Activated CD4-positive, alpha-beta T cell treated with anti-CD3 and anti-CD28 coated beads, Interleukin-2, amount 50 U/mL, for 1 hour (primary cell): Measurements from ENCODE around the gene SMAD9.
"Not testable (repeated sequence)": the region's sequence is repeated elsewhere in the genome, so short reads cannot be mapped to it uniquely, and the experiment has no call there.

Experiments
- DNase-seq: peaks from one replicate; pipeline ENCODE4 v3.0.0-alpha.2; 2020

Gene SMAD9

DNA sequence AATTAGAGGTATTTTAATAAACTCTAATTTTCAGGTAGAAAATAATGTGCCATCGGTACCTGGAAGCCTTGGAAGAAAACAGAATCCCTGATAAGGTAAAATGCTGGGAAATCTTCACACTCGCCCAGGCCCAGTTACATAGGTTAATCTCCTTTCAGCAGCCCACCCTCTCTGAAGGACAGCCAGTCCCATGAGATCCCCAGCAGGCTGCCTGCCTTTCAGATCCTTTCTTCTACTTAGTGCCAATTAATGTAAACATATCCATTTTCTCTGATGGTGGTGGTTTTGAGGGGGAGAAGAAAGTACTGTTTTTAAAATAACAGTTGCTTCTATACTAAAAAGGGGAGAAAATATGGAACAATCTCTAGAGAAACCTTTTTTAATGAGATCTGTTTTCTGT is 12.2 kb downstream of the SMAD9 start:
- DNase-seq, result no peak

DNA sequence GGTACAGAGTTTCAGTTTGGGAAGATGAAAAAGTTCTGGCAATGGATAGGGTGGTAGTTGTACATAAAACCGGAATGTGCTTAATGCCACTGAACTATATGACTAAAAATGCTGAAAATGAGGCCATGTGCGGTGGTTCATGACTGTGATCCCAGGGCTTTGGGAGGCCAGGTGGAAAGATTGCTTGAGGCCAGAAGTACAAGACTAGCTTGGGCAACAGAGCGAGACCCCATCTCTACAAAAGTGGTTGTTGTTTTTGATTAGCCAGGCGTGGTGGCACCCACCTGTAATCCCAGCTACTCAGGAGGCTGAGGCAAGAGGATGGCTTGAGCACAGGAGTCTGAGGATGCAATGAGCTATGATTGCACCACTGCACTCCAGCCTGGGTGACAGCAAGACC is 12.8 kb downstream of the SMAD9 start:
- no peak for DNase-seq

DNA sequence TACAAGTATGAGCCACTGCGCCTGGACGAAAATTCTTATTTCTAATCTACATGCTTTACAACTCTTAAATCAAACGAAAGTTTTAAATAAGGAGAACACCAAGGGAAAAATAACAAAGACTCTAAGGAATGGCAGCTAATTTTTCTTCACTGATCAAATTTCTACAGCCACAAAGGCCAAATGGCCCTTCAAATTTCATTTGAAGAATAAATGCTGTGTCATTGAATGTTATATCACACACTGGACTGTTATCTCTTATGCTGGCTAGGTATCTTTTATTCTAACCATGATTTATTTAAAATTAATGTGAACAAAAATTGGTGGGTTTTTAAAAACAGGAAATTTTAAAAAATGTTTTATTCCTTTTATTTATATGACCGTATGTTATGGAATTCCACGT is 14.1 kb downstream of the SMAD9 start:
- DNase-seq, result no peak

DNA sequence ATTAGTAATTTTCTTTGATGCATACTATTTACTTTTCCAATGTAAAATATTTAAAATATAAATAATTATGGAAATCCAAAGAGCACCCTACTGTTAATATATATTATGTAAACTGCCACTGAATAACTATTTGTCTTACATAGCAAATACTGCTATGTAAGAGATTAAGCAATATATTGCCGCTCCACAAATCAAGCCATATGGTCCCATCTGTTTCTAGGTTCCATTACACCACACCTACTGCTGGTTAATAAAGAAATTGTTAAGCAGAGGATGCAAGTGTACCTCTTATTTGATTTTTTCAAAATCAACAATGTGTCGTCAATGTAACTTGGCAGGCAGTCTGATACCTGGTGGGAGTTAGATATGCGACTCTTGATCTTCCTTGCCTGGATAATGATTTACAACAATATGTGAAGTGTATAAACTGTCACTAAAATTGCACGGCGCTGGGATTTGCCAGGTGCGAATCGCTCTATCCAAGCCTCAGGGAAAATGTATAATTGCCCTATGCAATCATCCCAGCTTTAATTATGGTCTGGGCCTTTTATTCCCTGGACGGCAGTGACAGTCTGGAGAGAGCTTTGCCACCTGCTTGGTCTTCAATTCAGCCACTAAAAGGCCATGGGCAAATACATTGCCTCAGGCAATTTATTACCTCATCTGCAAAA is 16.0 kb downstream of the SMAD9 start:
- no peak for DNase-seq

DNA sequence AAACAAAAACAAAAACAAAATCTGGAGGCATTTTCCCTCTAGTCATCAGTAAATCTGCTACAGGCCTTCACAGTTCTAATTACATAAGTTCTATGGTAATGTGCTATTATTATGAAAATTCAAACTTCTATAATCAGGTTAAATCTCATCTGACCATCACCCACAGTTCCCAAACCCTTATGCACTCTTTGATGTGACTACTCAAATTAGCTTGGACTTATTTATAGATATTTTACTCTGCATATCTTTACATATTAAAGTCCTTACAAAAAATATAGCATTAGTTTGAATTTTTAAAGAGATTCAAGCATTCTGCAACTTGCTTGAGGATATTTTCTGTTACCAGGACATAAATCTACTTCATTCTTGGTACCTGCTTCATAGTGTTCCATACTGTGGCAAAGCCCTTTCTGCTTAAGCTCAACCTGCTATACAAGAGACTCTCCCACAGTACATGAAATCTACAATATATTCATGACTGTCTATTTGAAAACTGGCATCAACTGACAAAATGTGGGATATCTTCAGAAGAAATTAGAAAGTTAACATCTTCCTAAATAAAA is 22.9 kb downstream of the SMAD9 start:
- DNase-seq, result no peak

DNA sequence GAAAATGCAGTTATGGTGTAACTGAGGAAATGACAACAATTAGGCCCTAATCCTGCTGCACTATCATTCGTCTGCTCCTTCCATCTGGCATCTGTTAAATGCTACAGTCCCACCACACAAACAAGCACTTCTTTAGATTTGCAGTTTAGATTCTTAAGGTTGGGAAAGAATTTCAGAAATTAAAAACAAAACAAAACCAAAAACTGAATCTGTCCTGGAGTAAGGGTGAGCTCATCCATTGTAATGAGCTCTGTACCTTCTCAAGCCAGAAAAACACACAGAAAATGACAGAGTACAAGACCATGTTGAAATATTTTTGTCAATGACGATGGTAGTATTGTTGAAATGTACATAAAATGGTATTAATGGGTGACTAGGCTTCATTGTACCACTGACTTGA is 28.3 kb downstream of the SMAD9 start:
- DNase-seq, result no peak

DNA sequence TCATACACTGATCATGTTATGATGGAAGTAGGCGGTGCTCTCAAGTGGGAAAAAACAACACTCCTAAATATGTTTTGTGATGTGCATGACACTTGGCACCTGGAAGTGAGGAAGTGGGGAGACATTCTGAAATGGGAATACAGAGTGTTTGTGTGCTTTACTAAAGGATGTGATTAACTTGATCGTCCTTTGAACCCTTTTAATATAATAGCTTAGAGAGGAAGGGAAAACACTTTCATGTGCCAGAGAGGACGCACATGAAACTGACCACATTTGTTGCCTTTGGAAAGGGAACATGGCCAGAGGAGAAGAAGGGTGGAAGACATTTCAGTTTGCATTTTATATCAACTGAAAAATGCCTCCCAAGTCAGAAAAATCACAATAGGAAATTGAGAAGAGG is 31.4 kb downstream of the SMAD9 start:
- DNase-seq, result no peak

DNA sequence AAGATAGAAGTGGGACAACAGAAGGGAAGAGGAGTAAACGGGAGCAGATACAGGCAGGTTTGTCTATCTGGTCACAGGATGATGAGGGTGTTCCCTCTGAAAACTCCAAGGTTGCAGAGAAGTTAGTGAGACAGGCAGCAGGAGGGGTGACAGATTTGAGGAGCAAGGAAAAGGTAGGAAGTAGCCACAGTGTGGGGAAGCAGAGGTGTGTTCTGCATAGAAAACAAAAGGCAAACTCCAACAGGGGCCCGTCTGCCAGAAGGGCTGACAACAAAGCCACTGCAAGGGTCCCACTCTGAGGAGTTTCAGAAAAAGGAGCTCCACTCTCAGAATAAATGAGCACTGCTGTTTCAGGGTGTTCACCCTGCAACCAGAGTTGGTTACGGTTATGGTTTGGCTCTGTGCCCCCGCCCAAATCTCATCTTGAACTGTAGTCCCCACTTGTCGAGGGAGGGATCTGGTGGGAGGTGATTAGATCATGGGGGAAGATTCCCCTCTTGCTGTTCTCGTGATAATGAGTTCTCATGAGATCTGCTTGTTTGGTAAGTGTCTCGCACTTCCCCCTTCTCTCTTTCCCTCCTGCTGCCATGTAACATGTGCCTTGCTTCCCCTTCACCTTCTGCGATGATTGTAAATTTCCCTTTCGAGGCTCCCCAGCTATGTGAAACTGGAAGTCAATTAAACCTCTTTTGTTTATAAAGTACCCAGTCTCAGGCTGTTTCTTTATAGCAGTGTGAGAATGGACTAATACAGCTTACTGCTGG is 32.1 kb downstream of the SMAD9 start:
- DNase-seq, result no peak

DNA sequence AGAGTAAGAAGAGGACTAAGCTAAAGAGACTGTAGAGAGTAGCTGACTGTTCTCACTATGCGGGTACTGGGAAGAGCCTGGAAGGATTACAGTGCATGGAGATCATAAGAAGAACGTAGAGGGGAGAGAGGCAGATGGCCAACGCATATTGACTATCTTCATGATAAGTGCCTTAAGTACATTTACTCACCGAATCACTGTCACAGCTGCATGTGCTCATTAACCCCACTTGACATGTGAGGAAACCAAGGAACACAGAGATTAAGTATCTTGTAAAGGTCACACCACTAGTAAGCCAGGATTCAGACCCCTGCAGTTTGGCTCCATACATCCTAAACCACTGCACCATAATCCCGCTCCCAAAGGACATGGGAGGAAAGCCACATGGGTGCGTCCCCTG is 34.1 kb downstream of the SMAD9 start:
- DNase-seq, result no peak

DNA sequence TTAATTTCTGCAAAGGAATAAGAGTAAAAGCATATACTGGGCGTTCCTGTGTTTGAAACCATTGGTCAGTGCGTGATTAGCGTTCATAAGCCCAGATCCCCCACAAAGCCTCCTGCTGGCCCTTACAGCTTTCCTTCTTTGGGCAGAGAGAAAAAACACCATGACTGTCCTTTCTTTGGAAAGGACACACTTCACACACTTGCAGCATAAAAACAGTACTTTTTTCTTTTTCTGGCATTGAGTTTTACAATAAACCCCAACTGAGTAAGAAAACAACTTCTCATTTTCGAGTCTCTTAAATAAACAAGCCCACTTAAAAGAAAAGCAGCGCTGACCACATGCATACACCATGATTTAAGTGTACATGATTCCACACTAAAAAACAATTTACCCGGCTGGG is 35.8 kb downstream of the SMAD9 start:
- no peak for DNase-seq

DNA sequence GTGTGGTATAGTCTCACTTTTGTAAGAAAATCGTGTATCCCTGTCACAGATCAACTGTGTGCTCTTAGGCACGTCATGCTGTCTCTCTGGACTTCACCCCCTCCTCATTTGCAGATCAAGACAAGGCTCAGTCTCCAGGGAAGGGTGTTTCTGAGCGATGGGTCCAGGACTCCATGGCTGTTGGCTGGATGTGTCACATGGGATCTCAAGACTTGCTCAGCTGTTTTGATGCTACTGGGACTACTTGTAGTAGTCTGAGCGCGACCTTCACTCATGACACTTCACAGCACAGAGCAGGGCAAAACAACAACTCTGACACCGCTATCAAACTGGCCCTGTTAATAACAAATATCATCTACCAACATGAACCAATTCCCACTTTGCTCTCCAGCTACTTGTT is 36.2 kb downstream of the SMAD9 start:
- no peak for DNase-seq

DNA sequence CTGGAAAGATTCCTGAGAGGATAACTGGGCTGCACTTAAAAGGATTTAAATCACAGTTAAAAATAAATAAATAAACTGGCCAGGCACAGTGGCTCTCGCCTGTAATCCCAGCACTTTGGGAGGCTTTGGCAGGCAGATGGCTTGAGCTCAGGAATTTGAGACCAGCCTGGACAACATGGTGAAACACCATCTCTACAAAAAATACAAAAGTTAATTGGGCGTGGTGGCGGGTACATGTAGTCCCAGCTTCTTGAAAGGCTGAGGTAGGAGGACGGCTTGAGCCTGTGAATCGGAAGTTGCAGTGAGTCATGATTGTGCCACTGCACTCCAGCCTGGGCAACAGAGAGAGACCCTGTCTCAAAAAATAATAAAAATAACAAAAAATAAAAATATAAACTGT is 36.6 kb downstream of the SMAD9 start:
- not testable (repeated sequence) for DNase-seq

DNA sequence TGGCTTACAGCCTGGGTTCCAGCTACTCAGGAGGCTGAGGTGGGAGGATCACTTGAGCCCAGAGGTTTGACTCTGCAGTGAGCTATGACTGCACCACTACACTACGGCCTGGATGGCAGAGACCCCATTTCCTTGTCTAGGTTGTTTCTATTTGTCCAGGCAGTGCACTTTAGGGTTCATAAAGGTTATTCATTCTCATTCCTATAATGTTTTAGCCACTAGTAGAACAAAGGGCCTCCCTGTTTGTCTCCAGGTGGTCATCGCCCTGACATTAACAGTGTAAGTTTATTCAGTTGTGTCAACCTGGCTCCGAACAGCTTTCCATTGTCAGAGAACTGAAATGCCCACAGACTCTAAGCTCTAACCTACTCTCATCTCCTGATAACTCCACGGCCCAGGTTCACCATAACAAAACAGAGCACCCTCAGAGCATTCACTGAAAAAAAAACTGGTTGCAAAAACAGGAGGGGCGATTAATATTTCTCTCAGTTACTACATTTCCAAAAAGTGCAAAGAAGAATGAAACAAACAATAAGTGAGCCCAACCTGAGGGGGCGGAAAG is 37.1 kb downstream of the SMAD9 start:
- DNase-seq, result no peak

DNA sequence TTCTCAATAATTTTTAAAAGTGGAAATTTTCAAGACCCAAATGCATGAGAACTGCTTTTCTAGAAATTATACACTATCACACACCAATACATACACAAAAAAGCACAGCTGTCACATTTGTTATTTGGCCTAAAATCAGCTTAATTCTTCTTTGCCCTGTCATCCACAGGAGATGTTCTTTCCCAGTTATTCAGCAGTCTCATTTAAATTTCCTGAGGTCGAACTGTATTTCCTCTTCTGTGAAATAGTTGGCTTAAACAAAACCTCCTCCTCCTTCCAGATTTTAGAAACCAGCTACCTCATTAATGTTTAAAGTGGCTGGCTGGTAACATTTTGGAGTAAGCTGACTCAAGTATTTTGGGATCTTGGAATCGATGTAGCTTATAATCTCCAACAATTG is 39.1 kb downstream of the SMAD9 start:
- no peak for DNase-seq

DNA sequence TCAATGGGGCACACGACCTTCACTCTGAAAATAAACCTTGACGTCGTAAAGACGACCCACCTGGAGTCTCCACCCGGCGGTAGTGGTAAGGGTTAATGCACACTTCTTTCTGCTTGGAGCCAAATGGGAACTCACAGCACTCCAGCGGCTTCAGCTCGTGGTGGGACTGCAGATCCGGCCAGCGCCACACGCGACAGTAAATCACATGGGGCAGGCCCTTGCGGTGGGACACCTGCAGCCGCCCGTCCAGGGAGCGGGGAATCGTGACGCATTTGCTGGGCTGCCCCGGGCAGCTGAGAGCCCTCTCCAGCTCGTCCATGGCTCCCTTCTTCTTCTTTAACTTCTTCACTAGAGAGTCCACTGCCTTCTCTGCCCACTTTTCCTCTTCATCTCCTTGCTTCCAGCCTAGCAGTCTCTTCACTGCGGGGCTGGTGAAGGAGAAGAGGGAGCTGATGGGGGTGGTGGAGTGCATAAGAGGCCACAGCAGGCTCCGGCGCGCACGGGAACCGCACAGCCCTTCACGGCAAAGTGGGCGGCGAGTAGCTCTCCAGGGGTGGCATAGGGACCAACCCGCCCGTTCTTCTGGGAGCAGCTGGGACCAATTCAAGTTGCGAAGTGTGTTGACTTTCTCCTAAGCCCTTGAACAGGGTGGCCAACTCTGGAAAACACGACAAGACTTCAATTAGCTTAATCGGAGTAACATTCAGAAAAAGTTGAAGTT is 40.7 kb downstream of the SMAD9 start:
- DNase-seq, result no peak

DNA sequence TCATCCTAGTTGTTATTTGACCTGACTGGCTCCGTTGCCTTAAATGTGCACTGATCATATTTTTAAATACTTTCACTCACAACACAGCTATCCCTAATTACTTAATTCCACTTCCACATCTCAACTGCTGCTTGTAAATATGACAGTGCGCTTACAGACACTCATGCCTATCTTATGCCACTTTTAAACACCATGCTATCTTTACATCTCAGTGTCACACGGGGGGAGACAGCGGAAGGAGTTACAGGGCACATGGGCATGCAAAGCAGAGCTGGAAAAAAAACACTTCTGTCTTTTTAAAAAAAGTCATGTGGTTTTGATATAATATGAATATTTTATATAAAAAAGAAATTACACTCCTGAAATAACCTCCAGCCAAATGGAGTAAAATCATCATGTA is 44.1 kb downstream of the SMAD9 start:
- DNase-seq, result no peak

DNA sequence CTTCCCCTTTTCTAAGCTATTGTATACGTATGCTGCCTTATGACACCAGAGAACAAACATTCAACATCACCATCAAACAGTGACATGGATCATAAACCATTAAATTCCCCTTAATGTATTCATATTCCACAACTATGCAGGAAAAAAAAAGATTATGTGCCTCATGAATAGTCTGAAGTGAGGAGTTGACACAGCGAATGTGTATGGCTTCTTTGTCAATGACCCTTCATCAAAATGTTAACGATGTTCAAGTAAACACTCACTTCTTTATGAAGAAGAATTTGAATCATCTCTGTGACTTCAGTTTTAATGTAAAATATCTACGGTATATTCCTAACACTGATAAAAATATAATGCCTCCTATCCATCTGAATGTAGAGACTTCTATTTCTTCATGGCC is 44.6 kb downstream of the SMAD9 start:
- DNase-seq, result no peak

DNA sequence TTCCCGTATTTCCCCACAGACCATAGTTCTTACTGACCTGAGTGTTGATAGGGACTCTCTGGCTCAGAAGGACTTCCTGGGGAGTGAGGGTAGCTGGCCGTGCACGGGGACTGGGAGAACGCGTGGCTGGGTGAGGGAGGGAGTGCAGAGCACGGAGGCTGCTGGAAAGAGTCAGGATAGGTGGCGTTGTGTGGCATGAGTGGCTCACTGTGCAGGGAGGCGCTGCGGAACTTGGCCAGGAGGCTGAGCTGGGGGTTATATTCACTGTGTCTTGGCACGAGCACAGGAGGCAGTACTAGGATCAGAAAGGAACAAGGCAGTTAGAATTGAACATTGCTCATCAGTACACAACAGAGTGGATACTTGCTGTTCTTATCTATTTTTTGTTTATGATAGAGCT is 47.4 kb downstream of the SMAD9 start:
- DNase-seq, result no peak

DNA sequence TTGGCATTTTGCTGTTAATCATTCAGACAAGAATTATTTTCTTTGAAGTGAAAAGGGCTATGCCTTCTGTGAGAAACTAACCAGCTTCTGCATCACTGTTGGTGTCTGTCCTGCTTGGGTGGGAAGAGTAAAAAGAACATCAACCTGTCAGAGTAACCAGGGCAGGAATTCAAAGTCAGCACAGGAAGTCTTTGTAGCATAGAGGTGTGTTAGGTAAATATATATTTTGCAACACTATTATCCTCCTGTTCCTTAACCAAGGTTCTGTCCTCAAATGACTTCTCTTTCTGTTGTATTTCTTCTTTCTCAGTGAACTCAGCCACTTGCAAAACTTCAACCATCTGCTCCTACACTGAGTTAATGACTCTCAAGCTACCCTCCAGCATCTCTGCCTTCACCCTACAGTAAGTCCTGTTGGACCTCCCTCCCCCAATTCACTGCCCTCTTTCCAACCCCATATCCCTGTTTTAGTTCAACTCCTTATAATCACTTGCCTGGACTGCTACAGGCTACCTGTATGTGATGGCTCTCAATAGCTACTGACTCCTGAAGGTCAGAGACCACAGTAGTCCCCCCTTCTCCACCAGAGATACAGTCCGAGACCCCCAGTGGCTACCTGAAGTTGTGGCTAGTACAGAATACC is 49.9 kb downstream of the SMAD9 start:
- no peak for DNase-seq

DNA sequence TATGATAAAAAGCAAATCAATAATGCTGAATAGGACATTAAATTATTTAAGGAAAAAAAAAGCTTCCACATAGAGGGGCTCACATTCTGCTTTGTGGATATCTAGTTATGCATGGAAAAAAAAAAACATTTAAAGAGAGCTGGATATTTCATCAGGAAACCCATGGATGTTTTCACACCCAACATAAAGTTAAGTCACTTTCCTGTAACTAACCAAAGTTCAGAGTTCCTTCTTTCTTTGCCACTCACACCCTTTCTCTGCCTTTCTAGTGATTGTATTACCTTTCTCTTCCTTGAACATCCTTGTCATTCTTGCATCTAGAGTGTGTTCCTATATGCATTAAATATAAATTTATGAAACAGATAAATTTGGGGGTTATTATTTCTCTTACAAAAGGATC is 53.8 kb downstream of the SMAD9 start:
- no peak for DNase-seq

DNA sequence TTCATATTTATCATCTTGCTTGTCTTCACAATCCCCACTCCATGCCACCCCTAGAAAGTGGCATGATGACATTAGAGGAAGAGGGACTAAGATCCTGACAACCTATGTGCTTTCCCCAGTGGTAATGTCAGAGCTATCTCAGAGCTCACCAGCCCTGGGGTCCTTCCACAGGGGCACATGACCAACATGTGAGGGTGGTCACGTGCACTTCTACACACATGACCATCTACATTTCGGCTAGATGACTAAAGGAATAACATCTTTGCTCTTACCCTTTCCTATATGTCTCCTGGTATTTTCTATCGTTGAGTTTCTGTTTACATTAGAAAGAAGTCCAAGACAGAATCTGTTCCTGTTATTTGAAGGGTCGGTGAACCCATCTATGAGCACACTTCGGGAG is 54.8 kb downstream of the SMAD9 start:
- DNase-seq, result no peak

DNA sequence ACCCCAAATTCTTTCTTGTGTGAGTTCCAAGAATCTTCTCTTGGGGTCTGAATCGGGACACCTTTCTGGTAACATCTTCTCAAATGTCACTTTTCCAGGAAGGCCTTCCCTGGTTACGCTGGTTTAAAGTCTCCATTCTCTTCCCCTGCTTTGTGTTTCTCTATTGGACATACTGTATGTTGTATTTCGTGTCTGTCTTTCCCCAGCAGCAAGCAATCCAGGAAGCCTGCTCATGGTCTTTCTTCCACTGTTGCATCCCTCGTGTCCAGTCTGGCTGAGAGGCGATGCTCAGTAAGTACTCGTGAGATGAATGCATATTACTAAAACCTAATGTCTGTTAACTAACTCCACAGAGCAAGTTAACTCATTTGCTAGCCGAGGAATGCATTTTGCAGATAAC is 57.3 kb downstream of the SMAD9 start:
- no peak for DNase-seq
